Activated naive CD4-positive, alpha-beta T cell treated with anti-CD3 and anti-CD28 coated beads, Interleukin-2, amount 50 U/mL, for 72 hours (primary cell): Measurements from ENCODE around the gene WASF3. TPM values are rescaled to one million over a fixed set of nuclear protein-coding genes. Genes with fewer than 3 reads are reported as not detected.
A peak's percentile ranks its signal among the peaks of the same experiment; 100 is the strongest.

Experiments used
- ATAC-seq, 2 donors: fragments of 150-1000 bp; cut with Tn5 transposase; 2 replicates each; pipeline ENCODE4 v1.10.0; 2021; ENCODE audit warnings: mild to moderate bottlenecking in 2 of 2, moderate library complexity in 2 of 2
- DNase-seq, 2 donors: peaks; one replicate each; pipeline ENCODE4 v3.0.0; 2021 to 2022; ENCODE audit warnings: low spot score in 2 of 2
- H3K27ac Mint-ChIP-seq, 2 donors: one replicate each; pipeline ENCODE4 v1.8.0; 2022; ENCODE audit warnings: mild to moderate bottlenecking in 2 of 2, mixed read lengths in 2 of 2
- H3K36me3 Mint-ChIP-seq, 2 donors: one replicate each; pipeline ENCODE4 v1.8.0; 2022; ENCODE audit warnings: mixed read lengths in 2 of 2
- H3K9me3 Mint-ChIP-seq, 2 donors: one replicate each; pipeline ENCODE4 v1.8.0; 2022; ENCODE audit warnings: mixed read lengths in 2 of 2
- total RNA-seq, 2 donors: library from RNA; stranded (reverse); gene quantifications; one replicate each; pipeline ENCODE4 v1.2.3, GENCODE V29; 2022

WASF3 gene
- total RNA-seq, 2 donors from 2014 or later: 0.11 to 0.41 TPM

DNA sequence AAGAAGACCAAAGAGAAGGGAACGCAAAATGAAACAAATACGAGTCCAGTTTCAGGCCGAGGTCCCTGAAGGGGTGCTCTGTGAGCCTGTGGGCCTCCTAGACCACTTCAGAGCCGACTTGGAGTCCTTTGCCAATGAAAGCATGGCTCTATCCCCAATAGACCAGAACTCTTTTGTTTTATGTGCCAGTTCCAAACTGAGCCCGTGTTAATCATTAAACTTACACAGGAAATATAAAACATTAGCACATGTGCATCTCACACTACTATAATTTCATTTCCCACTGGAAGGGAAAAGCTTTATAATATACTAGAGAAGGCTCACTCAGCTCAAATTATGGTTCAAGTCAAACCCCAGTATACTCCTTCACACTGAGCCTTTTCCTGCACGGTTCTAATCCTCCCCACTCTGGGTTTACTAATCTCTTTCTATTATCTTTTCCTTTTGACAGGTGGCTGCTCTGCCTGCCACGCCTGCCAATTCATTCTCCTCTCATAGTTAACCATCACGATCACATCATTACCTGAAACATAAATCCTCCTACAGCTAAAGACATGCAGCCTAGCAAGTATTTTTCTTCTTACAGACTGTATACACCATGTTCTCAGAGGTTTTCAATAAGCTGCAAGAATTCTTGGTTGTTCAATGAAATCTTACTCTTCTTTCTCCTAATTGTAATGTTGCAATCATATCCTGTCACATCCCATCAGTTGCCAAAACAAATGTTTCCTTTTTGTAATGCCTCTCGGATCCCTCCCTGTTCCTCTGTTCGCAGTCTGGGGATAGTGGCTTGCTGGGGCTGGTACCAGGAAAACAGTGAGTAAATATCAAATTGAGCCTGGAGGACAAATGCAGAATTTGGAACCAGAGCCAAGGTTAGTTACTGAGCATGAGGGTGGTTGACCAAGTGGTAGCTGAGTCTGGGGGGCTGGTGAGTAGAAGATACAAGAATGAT is 18.8 kb upstream of the WASF3 start:
- ATAC-seq: no peak
- Mint-ChIP-seq H3K36me3 (no peaks in the 10 kb centered on the region), H3K27ac (no peak overlapping the region), H3K9me3 (peaks cover 0 to 4% of the 10 kb centered on the region in 2 donors)
- no peak for DNase-seq

DNA sequence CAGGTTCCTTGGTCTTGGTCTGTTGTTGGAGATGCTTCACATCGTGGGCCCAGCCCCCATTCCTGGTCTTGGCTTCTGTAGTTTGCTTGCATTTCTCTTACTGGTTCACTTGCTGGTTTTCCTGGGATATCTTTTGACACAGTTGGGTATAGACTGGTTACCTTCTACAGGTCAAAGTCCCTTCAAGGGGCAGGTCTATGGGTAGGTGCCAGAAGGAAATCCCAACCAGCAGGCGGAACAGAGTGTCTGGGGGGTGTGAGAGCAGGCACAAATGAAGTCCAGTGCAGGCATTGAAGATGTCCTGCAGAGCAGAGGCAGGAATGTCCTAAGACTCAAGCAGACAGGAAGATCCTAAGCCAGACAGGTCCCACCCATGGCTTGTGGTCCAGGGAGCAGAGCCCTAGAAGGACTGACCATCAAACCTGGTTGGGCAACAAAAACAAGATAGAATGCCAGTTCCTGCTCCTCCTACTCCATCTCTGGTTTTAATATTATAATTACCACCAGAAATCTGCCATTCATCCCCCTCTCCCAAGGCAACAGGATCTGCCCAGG is 17.7 kb upstream of the WASF3 start:
- Mint-ChIP-seq H3K36me3 (no peaks in the 10 kb centered on the region), H3K27ac (no peak overlapping the region), H3K9me3 (peaks cover 0 to 4% of the 10 kb centered on the region in 2 donors)
- ATAC-seq: no peak
- DNase-seq: no peak

DNA sequence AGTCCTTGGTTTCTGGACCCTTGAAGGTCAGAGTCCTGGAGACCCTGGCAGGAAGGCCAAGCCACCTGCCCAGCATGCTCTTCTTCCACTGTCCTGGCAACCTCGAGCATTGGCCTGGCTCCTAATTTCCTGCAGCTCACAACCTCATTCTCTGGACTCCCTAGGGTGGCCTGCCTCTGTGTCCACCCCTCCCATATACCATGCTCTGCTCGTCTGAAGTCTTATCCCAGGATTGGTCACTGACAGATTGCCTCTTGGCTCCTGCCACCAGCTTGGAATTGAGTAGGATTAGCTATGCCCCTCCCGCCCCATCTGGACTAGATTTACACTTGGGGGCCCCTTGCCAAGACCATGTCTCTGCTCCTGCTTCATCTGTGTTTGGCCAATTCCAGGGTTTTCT is 17.1 kb upstream of the WASF3 start:
- ATAC-seq (no peak), DNase-seq (no peak)
- no peak overlapping the region for H3K27ac Mint-ChIP-seq
- H3K9me3 Mint-ChIP-seq: peaks cover 0 to 4% of the 10 kb centered on the region in 2 donors
- H3K36me3 Mint-ChIP-seq: no peaks in the 10 kb centered on the region

DNA sequence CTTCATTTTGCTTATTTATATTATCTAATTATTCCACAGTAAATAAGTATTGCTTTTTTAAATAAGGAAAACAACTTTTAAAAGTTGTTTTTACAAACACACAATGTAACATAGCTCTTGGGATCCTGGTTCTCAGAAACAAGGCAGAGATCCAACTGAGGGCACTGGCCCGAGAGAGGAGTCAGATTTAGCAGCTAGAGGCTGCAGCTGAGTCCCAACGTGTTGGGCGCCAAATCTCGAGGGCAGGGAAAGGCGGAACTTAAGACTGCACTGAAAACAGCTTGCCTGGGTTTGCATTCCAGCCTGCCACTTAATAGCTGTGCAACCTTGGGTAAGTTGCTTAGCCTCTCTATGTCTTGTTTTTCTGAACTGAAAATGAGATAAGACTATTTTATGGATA is 16.4 kb upstream of the WASF3 start:
- no peaks in the 10 kb centered on the region for H3K36me3 Mint-ChIP-seq
- H3K27ac Mint-ChIP-seq: no peak overlapping the region
- ATAC-seq: no peak

DNA sequence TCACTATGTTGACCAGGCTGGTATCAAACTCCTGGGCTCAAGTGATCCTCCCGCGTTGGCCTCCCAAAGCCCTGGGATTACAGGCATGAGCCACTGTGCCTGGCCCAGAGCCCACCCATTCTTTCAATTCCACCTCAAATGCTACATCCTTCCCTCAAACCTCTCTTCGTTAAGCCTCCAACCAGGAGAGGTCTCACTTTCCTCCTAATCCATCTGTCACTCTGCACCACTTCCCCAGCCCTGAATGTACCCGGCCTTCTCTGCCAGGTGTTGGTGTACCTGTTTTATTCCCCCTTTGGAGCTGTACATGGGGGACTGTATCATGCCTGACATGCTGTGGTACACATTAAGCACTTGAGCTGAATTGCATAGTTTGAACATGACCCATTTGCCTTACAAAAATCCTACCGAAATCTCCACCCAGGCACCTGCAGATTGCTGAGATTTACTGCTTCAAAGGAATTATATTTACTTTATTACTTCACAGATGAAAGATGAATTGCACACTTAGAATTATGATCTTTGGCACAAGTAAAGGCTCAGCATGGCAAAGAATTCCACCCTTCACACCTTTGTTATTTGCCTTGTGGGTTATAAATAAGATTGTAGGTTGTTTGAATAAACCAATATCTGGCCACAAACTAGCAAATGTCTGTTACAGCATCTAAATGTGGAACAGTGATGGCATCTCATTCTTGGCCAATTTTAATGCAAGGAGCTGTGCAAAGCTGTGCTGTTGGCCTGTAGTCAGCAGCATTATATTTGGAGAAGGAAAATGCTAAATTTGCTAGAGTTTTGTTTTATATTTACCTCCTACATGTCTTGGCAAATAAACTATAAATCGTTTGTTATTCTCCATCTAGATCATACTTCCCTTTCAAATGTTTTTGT is 15.6 kb upstream of the WASF3 start:
- Mint-ChIP-seq H3K36me3 (no peaks in the 10 kb centered on the region), H3K27ac (no peak overlapping the region), H3K9me3 (peaks cover 0 to 4% of the 10 kb centered on the region in 2 donors)
- ATAC-seq: no peak
- no peak for DNase-seq

More for the DNA sequence above, 16.4 kb upstream of the WASF3 start:
- no peak for DNase-seq
- peaks cover 0 to 4% of the 10 kb centered on the region in 2 donors for H3K9me3 Mint-ChIP-seq

DNA sequence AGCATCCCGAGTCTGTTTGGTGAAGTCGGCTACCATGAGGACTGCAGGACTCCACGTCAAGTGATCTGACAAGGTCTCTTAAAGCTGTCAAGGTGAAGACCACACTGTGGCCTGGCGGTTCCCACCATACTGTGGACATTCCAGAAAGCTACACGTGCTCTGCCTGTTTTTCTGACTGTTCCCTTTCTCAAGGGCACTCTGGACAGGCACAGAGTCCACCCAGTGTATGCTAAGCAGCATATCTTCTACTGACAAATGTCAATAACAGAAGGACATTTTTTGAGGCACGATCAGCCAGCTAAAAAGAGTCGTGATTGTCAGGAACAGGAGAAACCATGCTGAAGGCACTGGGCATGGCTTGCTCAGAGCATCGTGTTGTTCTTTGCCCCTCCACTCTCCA is 12.8 kb upstream of the WASF3 start:
- Mint-ChIP-seq H3K27ac (no peak overlapping the region), H3K9me3 (no peaks in the 10 kb centered on the region), H3K36me3 (no peaks in the 10 kb centered on the region)
- ATAC-seq: no peak
- no peak for DNase-seq

DNA sequence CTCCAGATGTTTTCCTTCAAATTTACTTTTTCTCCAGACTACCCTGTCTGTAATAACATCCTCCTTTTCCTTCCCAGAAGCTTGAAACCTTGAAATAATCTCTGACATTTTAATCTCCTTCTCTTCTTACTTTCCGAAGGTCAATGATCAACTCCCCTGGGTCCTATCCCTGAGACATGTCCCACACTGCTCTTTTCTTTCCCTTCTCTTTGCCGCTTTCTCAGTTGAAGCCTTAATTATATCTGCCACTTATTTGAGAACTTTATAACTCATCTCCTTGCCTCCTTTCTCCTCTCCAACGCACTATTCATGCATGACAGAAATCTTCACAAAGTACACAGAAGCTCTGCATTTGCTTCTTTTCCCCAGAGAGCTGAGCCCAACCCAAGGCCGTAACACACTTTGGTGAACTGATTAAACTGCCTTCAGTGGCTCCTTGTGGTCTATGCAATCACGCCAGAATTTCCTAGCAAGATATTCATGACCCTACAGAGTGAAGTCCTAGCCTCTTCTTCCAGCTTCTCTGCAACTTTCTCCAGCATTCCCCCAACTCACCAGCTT is 9.2 kb upstream of the WASF3 start:
- Mint-ChIP-seq H3K36me3 (no peaks in the 10 kb centered on the region), H3K9me3 (no peaks in the 10 kb centered on the region), H3K27ac (no peak overlapping the region)
- DNase-seq (no peak), ATAC-seq (no peak)

DNA sequence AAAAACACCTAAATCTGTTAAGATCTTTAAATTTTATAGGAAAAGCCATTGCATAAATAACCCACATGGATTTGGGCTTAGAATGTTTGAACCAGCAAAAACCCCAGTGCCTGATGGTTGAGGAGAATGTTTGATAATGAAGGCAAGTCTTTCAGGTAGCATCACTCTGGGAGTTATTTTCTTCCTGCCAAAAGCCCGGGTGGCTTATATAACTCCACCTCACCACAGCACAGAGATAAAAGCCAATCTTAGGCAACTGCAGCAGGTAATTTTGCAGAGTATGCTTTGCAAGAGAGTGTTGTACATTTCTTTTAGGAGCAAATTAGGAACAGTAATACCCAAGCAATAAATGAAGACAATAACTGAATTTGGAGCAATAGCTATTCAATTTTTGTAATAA is 7.8 kb upstream of the WASF3 start:
- DNase-seq (no peak), ATAC-seq (no peak)
- H3K27ac Mint-ChIP-seq: no peak overlapping the region

DNA sequence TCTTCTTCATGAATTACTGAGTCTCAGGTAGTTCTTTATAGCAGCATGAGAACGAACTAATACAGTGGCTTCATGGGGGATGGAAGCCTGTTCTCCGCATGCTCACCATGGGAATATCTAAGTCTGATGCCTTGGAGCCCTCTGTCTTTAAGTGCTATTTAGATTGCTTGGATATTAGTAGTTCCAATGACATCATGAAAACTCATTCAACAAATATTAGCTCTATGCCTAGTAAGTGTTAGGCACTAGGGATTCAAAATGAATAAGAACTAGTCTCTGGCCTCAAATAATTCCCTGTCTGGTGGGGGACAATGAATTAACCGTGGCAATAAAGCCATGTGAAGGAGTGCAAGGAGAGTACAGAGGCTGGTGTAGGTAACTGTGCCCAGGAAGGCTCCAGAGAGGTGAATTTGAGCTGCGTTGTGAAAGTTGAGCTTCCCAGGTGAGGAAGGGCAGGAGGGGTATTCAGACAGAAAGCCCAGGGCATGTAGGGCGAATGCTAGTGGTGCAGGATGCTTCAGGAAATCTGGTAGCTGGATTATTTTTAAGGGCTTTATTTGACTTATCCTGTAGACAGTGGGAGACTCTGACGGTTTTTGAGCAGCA is 6.1 kb upstream of the WASF3 start:
- DNase-seq: no peak
- no peaks in the 10 kb centered on the region for H3K9me3 Mint-ChIP-seq
- H3K36me3 Mint-ChIP-seq: peaks cover 0 to 8% of the 10 kb centered on the region in 2 donors
- no peak for ATAC-seq
- H3K27ac Mint-ChIP-seq: no peak overlapping the region

More for the DNA sequence above, 7.8 kb upstream of the WASF3 start:
- H3K36me3 Mint-ChIP-seq: peaks cover 0 to 4% of the 10 kb centered on the region in 2 donors
- H3K9me3 Mint-ChIP-seq: no peaks in the 10 kb centered on the region

DNA sequence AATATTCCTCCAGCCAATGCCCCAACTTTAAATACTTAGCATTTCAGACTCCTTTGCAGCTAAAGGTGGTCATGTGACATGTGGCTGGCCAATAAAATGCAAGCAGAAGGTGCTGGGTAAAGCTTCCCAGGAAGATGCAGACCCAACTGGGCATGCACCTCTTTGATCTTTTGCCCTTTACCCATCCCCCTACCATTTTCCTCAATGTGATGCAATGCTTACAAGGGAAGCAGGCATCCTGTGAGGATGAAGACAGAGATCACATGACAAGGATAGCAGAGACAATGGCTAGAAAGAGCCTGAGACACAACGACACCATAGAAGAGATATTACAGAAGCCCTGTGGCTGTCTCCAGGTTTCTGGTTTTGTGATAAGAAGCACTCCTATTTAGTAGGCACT is 2.1 kb upstream of the WASF3 start:
- H3K9me3 Mint-ChIP-seq: no peaks in the 10 kb centered on the region
- no peak overlapping the region for H3K27ac Mint-ChIP-seq
- ATAC-seq (no peak), DNase-seq (no peak)
- H3K36me3 Mint-ChIP-seq: peaks cover 7 to 13% of the 10 kb centered on the region in 2 donors

DNA sequence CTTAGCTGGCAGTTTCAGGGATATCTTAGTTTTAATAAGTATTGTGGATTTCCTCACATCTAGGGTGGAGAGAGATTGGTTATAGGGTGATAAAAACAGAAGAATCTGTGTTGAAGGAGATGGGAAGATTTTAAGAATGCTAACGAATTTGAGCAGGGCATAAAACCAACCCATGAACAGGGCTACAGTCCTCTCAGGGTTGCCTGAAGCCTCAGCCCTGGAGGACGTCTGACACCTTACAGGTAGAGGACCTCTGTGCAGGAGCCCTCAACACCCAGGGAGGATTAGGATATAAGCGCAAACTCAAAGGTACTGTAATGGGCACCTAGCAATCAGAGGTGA is 461 bp upstream of the WASF3 start:
- H3K36me3 Mint-ChIP-seq: peaks cover 7 to 13% of the 10 kb centered on the region in 2 donors
- H3K27ac Mint-ChIP-seq: no peak overlapping the region
- no peaks in the 10 kb centered on the region for H3K9me3 Mint-ChIP-seq
- ATAC-seq (peak in 1 of 2 donors; percentile 24), DNase-seq (no peak)

DNA sequence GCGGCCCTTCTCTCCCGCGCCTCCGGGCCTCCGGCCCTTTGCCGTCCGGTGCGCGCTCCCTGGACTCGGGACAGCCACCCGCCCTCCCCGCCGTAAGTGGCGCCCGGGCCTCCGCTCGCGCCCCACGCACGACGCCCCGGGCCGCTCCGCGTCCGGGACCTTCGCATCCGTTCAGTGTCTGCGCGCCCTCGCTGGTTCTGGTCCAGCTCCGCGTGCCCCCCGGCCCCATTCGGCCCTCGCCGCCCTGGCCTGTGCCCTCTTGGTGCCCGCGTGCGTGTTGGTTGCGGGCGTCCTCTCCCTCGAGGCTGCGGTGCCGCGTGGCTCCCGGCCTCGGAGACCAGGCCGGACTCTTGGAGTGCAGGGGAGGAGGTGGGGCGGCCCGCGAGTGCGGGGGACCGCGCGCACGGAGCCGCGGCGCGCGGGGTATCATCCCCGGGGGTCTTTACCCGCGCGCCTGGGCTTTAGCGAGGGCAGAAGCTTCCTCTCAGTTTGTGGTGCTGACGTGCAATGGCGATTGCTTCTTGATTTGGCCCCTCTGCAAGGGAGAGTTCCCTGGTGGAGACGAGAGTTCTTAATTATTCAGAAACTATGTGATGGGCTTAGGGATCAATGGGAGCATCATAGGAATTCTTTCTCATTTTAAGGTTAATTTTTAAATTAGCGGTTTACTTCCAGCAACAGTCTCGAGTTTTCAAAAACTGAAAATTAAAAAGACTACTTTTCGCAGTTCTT is 757 bp downstream of the WASF3 start:
- Mint-ChIP-seq H3K36me3 (peaks cover 7 to 13% of the 10 kb centered on the region in 2 donors), H3K9me3 (no peaks in the 10 kb centered on the region), H3K27ac (no peak overlapping the region)
- DNase-seq (peak in 1 of 2 donors; percentile 6), ATAC-seq (no peak)

DNA sequence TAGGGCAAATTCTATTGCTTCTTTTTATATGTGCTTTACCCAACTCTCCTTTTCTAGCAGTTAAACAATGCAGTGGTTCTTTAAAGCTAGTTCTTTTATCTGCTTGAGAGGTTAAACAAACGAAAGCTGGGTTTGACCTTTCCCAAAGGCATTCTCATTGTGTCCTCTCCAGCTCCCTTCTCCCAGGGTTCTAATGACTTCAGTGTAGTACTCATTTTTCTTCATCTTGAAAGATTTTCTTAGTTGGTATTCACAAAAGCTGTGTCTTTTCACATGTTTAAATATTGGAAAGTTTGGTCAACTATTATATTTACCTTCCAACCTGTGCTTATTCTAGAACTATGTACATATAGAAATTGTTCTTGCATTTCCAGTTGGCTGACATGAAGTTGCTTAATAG is 1.5 kb downstream of the WASF3 start:
- H3K9me3 Mint-ChIP-seq: no peaks in the 10 kb centered on the region
- H3K36me3 Mint-ChIP-seq: peaks cover 7 to 11% of the 10 kb centered on the region in 2 donors
- no peak for ATAC-seq

DNA sequence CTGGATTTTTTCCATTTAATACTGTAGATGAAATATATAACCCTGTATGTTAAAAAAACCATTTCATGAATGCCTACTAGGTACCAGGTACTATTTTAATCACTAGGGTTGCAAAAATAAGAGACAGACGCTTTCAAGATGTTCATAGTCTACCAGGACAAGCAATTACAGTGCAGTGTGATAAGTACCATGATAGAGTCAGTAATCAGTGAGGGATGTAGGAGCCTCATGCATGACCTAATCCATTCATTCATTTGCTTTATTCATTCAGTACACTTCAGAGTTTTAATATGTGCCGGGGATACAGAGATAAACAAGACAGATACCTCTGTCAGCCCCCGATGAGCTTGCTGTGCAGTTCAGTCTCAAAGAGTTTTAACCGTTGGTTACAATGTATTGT is 3.0 kb downstream of the WASF3 start:
- no peak for DNase-seq
- no peaks in the 10 kb centered on the region for H3K9me3 Mint-ChIP-seq
- no peak for ATAC-seq
- H3K27ac Mint-ChIP-seq: no peak overlapping the region
- H3K36me3 Mint-ChIP-seq: peaks cover 5 to 7% of the 10 kb centered on the region in 2 donors

More for the DNA sequence above, 1.5 kb downstream of the WASF3 start:
- no peak for DNase-seq
- no peak overlapping the region for H3K27ac Mint-ChIP-seq

DNA sequence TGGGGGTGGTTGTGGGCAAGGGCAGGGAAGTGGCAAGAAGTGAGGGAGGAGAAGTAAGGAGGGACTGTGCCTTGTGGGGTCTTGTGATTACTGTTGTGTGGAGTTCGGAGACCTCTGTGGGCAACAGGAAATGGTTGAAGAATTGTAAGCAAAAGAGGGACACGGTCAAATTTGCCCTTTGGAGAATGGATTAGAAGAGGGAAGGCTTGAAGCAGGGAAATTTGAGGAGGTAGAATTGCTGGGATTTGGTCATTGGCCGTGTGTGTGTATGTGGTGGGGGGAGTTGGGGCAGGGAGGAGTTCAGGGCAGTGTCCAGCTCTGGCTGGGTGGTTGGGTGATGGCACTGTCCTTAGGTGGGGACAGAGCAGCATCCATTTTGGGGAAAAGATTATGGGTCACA is 3.6 kb downstream of the WASF3 start:
- ATAC-seq: no peak
- peaks cover 5 to 7% of the 10 kb centered on the region in 2 donors for H3K36me3 Mint-ChIP-seq
- no peak overlapping the region for H3K27ac Mint-ChIP-seq

More for the DNA sequence above, 3.6 kb downstream of the WASF3 start:
- no peak for DNase-seq
- H3K9me3 Mint-ChIP-seq: no peaks in the 10 kb centered on the region
